Measurements from ENCODE around the gene COL19A1.

COL19A1 gene

GRCh38 chr6:70028926-70029325 lies 162.6 kb downstream of the COL19A1 start:
- in situ Hi-C loops (cut with HindIII; ENCODE audit: low pct_ligation_motif_present, low sequenced_read_pairs): no loop called here
- Histone ChIP-seq H3K27ac (no peak overlapping the region), H3K27me3 (replicated peaks) (no peaks in the 10 kb centered on the region), H3K36me3 (replicated peaks) (no peaks in the 10 kb centered on the region), H3K4me3 (ENCODE audit: low read depth, low read length) (no peak overlapping the region)
- DNase-seq: no peak
- TF ChIP-seq CTCF (IDR thresholded peaks at IDR 0.05; ENCODE audit: low read depth, low read length, missing control alignments): no peak

GRCh38 chr6:70033781-70034180 lies 167.4 kb downstream of the COL19A1 start:
- Histone ChIP-seq H3K4me3 (ENCODE audit: low read depth, low read length) (no peak overlapping the region), H3K36me3 (replicated peaks) (no peaks in the 10 kb centered on the region), H3K27me3 (replicated peaks) (no peaks in the 10 kb centered on the region), H3K27ac (no peak overlapping the region)
- no peak for TF ChIP-seq CTCF (IDR thresholded peaks at IDR 0.05; ENCODE audit: low read depth, low read length, missing control alignments)
- DNase-seq: no peak
- in situ Hi-C loops (cut with HindIII; ENCODE audit: low pct_ligation_motif_present, low sequenced_read_pairs): no loop called here

GRCh38 chr6:70037445-70037844 lies 171.1 kb downstream of the COL19A1 start:
- in situ Hi-C loops (cut with HindIII; ENCODE audit: low pct_ligation_motif_present, low sequenced_read_pairs): no loop called here
- no peak for DNase-seq
- Histone ChIP-seq H3K36me3 (replicated peaks) (no peaks in the 10 kb centered on the region), H3K27ac (no peak overlapping the region), H3K27me3 (replicated peaks) (no peaks in the 10 kb centered on the region), H3K4me3 (ENCODE audit: low read depth, low read length) (no peak overlapping the region)
- TF ChIP-seq CTCF (IDR thresholded peaks at IDR 0.05; ENCODE audit: low read depth, low read length, missing control alignments): no peak

- H3K27ac ChIP-seq: no peak overlapping the region
- DNase-seq: no peak
- in situ Hi-C loops (cut with HindIII; ENCODE audit: low pct_ligation_motif_present, low sequenced_read_pairs): no loop called here
- H3K4me3 ChIP-seq (ENCODE audit: low read depth, low read length): no peak overlapping the region
- H3K36me3 ChIP-seq (replicated peaks): no peaks in the 10 kb centered on the region
- no peak for TF ChIP-seq CTCF (IDR thresholded peaks at IDR 0.05; ENCODE audit: low read depth, low read length, missing control alignments)
- no peaks in the 10 kb centered on the region for H3K27me3 ChIP-seq (replicated peaks)
Observed at GRCh38 chr6:70040766-70041165, 174.4 kb downstream of the COL19A1 start.

GRCh38 chr6:70041411-70041810 lies 175.1 kb downstream of the COL19A1 start:
- Histone ChIP-seq H3K36me3 (replicated peaks) (no peaks in the 10 kb centered on the region), H3K27me3 (replicated peaks) (no peaks in the 10 kb centered on the region), H3K4me3 (ENCODE audit: low read depth, low read length) (no peak overlapping the region), H3K27ac (no peak overlapping the region)
- in situ Hi-C loops (cut with HindIII; ENCODE audit: low pct_ligation_motif_present, low sequenced_read_pairs): no loop called here
- DNase-seq: no peak
- TF ChIP-seq CTCF (IDR thresholded peaks at IDR 0.05; ENCODE audit: low read depth, low read length, missing control alignments): no peak

- no peaks in the 10 kb centered on the region for H3K27me3 ChIP-seq (replicated peaks)
- no peaks in the 10 kb centered on the region for H3K36me3 ChIP-seq (replicated peaks)
- H3K4me3 ChIP-seq (ENCODE audit: low read depth, low read length): no peak overlapping the region
- no peak for TF ChIP-seq CTCF (IDR thresholded peaks at IDR 0.05; ENCODE audit: low read depth, low read length, missing control alignments)
- DNase-seq: no peak
- in situ Hi-C loops (cut with HindIII; ENCODE audit: low pct_ligation_motif_present, low sequenced_read_pairs): no loop called here
- no peak overlapping the region for H3K27ac ChIP-seq
Observed at GRCh38 chr6:70045413-70045812, 179.1 kb downstream of the COL19A1 start.

Measured in brain microvascular endothelial cell (primary cell).